HG02798 (cell line): ENCODE measurements around the gene ARHGEF4.
"Not testable (repeated sequence)": the region's sequence is repeated elsewhere in the genome, so short reads cannot be mapped to it uniquely, and the experiment has no call there.

Source experiments
- ATAC-seq: cut with Tn5 transposase; IDR thresholded peaks from one replicate; pipeline ENCODE4 v1.9.1; 2021; ENCODE audit warnings: mild to moderate bottlenecking; ENCODE audit not compliant: unreplicated experiment, poor library complexity

ARHGEF4 gene

GRCh38 chr2:130878933-130879332, 42.2 kb downstream of the ARHGEF4 start:
- ATAC-seq, result no peak

- ATAC-seq, result no peak
These were observed 45.5 kb downstream of the ARHGEF4 start for GRCh38 chr2:130882111-130882690.

- no peak for ATAC-seq
These were observed 46.3 kb downstream of the ARHGEF4 start for GRCh38 chr2:130882991-130883390.

- no peak for ATAC-seq
These were observed 46.8 kb downstream of the ARHGEF4 start for GRCh38 chr2:130883496-130883895.

GRCh38 chr2:130884013-130884412, 47.3 kb downstream of the ARHGEF4 start:
- ATAC-seq, result no peak

DNA sequence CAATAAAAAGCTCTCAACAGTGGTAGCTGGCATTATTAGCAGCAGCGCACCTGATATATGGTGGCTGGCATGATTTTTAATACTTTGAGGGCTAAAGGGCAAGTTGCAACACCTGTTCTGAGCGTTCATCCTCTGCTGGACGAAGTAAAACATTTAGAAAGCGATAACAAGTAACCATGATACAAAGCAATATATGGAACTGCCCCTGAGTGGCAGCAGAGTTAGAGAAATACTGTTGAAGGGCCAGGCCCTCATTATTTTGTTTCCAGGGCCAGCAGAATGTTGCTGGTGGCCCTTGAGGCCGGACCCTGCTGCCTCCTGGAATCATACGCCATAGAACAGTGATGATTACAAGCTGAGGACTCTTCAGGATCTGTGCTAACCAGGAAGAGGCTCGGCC, 47.8 kb downstream of the ARHGEF4 start:
- no peak for ATAC-seq

- ATAC-seq, result no peak
These were observed 50.9 kb downstream of the ARHGEF4 start for GRCh38 chr2:130887643-130888042.

DNA sequence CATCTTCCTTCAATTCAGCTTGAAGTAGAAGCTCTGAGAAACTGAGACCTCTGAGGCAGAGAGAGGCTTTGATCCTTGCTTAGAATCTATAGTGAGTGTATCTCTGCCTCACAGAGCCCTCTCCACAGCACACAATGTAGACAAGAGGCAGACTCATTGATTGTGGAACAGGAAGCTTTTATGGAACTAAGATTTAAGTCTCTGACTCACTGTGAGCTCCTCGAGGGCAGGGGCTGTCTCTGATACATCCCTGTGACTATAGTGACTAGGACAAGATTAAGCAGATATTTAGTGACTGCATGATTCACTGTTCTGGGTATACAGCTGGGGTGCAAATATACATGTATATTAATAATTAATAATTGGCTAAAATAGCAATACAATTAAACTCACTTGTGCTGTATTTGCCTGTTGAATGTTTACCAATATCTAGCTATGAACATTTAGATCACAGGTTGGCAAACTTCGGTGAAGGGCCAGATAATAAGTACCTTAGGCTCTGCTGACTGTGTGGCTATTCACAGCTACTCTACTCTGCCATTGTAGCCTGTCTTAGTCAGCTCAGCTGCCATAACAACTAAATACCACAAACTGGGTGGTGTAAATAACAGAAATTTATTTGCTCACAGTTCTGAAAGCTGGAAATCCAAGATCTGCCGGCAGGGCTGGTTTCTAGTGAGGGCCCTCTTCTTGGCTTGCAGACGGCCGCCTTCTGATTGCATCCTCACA, 54.4 kb downstream of the ARHGEF4 start:
- no peak for ATAC-seq

DNA sequence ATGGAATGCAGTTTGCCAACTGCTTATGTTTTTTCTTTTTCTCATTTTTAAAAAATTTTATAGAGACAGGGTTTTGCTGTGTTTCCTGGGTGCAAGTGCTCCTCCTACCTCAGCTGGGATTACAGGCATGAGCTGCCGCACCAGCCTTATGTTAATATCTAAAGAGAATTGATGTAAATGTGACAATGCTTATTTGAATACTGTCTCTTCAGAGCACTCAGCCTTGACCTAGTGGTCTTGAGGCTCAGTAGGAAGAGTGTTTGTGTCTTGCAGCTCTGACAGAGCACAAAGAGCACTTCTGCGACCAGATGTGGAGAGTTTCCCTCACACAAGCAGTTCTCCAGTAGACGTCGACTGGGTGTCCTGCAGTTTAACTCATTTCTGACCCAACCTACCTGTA, 55.3 kb downstream of the ARHGEF4 start:
- ATAC-seq, result no peak

DNA sequence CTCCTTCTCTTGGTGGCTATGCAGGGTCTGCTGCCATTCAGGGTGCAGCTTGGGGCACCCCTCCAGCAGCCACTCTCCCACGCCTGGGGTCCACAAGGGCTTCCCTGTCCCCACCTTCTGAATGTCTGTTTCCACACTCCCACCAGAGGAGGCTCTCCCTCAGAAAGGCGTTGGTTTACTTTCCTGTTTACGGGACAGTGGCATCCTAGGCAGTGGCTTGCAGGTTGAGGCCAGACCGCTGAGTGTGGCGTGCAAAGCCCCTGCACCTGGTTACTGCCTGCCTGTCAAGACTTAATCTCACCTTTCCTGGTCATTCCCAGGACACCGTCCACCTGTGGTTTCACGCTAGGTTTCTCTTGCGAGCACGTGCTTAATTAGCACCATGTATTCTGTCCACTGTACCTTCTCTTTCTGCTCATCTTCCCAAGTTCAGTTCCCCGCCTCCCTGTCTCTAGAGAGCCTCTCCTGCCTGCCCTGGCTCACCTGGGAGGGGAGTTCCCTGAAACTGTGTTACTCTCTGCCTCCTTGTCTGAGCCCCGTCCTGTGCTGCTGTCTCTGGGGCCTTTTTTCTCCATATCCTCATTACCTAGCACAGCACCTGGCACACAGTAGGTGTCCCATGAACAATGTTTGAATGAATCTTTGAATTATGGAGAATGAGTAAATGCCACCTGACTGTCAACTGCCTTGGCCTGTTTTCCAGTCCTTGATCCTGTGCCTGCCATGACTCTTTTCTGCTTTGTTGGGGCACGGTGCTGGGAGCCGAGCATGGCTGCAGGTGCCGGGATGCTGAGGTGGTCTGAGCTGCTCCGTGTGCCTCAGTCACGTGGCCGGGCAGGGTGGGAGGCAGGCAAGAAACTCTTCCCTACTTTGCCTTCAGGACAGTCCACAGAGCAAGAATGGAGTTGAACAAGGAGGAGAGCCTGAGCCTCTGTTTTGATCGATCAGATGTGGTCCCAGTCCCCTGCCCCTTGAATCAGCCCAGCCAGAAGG, 56.4 kb downstream of the ARHGEF4 start:
- no peak for ATAC-seq

DNA sequence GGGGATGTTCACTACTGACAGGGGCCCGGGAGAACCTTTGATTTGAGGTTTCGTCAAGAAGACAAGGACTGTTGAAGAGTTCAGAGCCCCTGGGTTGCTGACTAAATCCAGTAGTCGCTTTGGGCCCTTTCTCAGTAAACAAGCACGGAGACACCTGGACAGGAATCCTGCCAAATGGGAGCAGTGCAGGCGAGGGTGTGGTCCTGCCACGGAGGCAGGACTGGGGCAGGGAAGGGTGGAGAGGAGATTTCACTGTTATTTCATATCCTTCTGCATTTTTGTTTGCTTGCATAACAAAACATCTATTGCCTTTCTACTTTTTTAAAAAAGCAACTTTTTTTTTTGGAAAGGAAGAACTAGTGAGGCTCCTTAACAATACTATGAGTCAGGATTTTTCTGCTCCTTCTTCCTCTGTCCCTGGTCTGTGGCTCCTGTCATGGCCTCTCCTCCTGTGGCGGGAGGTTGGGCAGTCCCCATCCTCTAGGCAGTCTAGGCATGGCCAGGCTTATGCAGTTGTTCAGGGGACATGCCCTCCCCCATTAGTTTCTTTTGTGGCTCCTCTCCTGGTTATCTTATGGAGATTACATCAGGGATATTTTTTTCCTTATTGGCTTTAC, 57.7 kb downstream of the ARHGEF4 start:
- ATAC-seq, result no peak

- ATAC-seq, result no peak
These were observed 60.1 kb downstream of the ARHGEF4 start for GRCh38 chr2:130896813-130897212.

- ATAC-seq, result no peak
These were observed 61.8 kb downstream of the ARHGEF4 start for GRCh38 chr2:130898553-130898952.

- ATAC-seq, result no peak
These were observed 62.6 kb downstream of the ARHGEF4 start for GRCh38 chr2:130899306-130899705.

DNA sequence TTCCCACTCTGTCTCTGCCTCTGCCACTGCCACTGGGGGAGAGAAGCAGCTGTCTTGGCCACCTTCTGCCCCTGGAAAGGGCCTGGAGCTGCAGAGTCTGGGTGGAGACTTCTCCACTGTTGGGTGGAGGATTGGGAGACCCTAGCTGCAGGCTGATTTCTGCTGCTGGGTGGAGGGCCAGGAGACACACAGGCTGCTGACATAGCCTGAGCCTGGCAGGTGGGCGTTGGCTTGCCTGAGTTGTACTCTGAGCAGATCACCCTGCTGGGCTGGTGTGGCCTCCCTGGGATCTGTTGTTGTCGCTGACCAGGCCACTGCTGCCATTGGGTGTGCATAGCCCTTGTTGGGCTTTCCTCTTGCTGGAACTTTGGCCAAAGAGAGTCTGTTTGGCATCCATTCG, 64.3 kb downstream of the ARHGEF4 start:
- ATAC-seq, result no peak

- ATAC-seq, result not testable (repeated sequence)
These were observed 64.9 kb downstream of the ARHGEF4 start for GRCh38 chr2:130901626-130902025.

DNA sequence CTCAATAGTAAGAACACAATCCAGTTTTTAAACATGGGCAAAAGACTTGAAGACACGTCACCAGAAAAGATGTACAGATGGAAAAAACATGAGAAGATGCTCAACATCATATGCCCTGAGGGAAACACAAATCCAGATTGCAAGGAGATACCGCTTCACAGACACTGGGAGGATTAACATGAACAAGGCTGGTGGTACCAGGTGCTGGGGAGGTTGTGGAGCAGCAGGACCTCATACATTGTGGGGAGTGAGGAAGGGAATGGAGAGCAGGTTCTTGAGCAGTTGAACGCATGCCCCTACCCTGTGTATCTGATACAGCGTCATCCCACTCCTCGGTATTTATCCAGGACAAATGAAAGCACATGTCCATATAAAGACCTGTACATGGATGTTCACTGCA, 72.1 kb downstream of the ARHGEF4 start:
- ATAC-seq, result no peak

- ATAC-seq, result no peak
These were observed 74.2 kb downstream of the ARHGEF4 start for GRCh38 chr2:130910931-130911330.

DNA sequence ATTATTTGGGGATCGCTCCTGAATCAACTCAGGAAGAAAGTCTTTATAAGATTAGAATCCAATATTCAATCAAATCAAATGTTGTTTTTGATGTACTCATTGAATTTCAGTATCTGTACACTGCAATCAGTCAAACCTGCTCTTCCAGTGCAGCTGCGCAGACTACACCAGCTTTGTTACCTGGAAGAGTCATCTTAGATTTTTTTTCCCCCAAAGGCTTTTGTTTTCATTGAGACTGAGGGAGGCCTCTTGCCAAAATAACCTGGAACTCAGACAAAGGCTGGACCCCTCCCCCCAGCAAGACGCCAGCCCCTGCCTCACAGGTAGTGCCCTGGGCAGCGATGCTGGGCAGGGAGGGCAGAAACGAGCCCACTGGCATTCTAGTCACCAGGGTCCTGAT, 74.8 kb downstream of the ARHGEF4 start:
- no peak for ATAC-seq

GRCh38 chr2:130911996-130912395, 75.3 kb downstream of the ARHGEF4 start:
- ATAC-seq, result no peak

DNA sequence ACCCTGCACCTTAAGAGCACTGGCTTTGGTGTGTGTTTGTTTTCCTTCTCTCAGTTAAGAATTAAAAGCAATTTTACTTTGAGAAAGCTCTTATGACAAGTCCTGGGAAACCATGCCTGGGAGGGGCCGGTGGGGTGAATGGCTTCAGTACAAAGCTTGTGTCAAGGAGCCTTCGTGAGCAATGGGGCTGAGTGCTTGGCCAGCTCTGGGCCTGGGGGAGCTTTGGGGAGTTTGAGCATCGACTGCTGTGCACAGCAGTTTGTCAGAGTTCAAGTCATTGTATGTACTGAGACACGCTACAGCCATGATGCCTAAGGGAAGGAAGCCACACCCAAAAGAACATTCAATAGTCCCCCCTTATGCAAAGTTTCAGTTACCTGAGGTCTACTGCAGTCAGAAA, 75.8 kb downstream of the ARHGEF4 start:
- no peak for ATAC-seq
